Measurements from ENCODE around the gene NSA2.
"Not testable (repeated sequence)": the region's sequence is repeated elsewhere in the genome, so short reads cannot be mapped to it uniquely, and the experiment has no call there.

Gene NSA2

DNA sequence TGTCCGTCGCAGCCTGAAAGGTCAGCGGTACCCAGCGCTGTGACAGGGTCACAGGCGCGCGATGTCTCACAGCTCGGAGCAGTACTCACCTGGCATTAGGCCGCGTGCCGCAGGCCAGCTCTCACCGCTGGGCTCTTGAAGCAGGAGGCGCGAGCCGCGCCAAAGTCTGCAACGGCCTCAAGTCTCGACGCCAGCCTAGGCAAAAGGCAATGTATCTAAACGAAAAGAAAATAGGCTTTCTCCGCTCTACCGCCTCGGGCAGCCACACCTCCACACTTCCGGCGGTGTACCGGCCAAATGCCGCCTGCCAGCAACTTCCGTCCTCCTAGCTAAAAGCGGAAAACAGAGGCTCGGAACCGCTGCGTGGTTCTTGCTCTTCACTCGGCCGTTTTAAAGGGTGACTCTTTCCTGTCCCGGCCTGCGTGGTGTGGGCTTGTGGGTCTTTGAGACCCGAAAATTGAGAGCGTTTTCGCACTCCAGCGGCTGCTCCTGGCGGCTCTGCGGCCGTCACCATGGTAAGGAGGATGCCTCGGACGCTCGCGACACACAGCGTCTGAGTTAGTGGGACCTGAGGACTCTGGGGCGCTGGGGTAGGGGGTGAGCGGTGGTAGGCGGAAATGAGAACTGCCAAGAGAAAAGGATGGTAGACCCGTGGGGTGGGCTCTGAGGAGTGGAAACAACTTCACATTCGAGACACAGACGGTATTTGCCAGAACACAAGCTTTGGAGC, at the start of gene NSA2, which contains the start of gene GFM2:
Gene NSA2, plus strand, starts transcription at position 401 of the 730 bp plus-strand sequence. Its CDS starts 112 bp downstream, at position 513.
Gene GFM2, minus strand, starts transcription at position 269 of the 730 bp plus-strand sequence. CDS start 3,375 bp downstream, outside the sequence.
- DNase-seq, result peak; percentile 92

- no peak for DNase-seq
These were observed 49.5 kb upstream of the NSA2 start for GRCh38 chr5:74717596-74717995.

DNA sequence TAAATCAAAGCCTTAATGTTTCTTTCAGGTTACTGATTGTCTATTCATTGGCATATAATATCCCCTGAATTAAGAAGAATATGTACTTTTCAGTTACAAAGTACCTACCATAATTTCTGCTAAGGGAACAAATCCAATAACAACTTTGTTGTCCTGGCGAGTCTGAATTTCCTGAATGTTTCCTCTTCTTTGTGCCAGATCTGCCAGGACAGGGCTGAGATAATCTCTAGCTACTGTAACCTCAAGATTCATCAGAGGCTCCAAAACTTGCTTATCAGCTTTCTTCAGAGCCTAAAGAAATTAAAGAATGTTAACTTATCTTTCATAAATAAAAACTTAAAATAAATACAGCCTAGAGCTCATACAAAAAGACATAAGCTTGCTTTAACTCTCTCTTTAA, 44.8 kb upstream of the NSA2 start:
- no peak for DNase-seq

- DNase-seq, result no peak
These were observed 41.7 kb upstream of the NSA2 start for GRCh38 chr5:74725331-74725730.

- no peak for DNase-seq
These were observed 30.3 kb upstream of the NSA2 start for GRCh38 chr5:74736759-74737158.

DNA sequence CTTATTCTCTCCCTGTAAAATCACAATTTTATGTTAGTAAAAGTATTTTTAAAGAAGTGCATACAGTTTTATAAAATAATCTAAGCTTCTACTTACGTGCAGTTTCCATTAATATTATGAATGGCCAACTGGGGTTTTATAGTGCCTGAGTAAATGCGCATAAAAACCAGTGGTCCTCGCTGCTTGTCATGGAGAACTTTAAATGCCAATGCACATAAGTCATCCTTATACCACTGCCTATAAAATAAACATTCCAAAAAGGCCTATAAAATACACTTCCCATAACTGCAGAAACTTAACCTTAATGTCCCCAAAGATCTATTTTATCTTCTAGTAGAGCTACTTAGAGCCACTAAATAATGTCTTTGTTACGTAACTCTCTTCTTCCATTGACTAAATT, 28.6 kb upstream of the NSA2 start:
- no peak for DNase-seq

GRCh38 chr5:74748742-74749141, 18.3 kb upstream of the NSA2 start:
- DNase-seq, result not testable (repeated sequence)

DNA sequence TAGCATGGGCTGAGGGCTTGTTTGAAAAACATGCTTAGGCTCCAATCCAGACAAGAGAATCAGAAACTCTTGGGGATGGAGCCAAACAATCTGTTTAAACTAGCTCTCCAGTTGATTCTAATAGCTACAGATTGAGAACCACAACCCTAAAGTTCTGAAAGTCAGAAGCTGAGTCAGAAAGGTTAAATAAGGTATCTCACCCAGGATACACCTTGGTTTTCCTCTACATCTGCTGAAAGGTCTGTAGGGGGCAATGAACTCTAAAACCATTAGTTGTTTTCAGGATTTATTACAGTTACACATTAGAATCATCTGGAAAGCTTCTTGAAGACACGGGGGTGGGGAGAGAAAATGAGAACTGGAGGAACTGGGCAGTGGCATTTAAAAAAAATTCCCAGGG, 5.8 kb upstream of the NSA2 start:
- no peak for DNase-seq

DNA sequence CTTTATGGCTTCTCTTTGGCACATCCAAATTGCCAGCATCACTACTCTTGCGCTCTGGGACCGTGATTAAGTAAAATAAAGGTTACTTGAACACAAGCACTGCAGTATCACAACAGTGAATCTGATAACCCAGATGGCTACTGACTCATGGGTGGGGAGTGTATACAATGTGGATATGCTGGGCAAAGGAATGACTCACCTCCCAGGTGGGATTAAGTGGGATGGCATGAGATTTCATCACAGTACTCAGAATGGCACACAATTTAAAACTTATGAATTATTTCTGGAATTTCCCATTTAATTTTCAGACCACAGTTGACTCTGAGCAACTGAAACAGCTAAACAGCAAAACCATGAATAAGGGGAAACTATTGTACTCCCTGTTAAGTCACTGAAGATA, 4.5 kb upstream of the NSA2 start:
- no peak for DNase-seq

- no peak for DNase-seq
These were observed 3.5 kb upstream of the NSA2 start for GRCh38 chr5:74763504-74763903.

DNA sequence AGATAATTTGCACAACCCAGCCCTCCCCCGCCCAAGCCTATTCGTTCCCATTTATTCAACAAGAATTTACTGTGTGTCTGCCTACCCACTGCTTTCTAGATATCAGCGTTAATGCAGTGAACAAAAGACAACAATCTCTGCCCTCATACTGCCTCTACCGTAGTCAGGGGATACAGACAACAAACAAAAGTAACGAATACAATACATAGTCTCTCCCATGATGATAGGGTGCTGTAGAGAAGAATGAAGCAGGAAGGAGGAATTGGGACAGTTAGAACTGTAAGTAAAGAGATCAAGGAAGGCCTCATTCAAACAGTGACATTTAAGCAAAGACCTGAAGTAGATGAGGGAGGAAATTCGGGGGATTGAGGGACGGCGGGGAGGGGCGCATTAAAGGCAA, 1.8 kb upstream of the NSA2 start:
- DNase-seq, result no peak

- DNase-seq, result no peak
These were observed 1.1 kb upstream of the NSA2 start for GRCh38 chr5:74765929-74766328.

- DNase-seq, result no peak
These were observed 616 bp upstream of the NSA2 start for GRCh38 chr5:74766418-74766848.

- DNase-seq, result no peak
These were observed 497 bp downstream of the NSA2 start for GRCh38 chr5:74767579-74767913.

DNA sequence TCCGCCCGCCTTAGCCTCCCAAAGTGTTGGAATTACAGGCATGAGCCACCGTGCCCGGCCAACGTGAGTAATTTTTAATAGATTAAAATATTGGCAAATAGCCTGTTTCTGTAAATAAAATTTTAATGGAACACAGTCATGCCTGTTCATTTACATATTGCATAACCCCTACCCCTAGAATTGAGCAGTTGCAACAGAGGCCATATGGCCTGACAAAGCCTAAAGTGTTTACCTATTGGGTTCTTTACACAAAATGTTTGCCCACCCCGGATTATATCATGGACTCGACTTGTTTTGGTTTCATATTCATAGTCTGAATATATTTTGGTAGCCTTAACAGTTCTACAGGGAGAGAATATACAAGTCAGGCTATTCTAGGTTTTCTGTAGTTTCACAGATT, 5.3 kb downstream of the NSA2 start:
- DNase-seq, result no peak

GRCh38 chr5:74778609-74779008, 11.6 kb downstream of the NSA2 start:
- no peak for DNase-seq

- no peak for DNase-seq
These were observed 19.8 kb downstream of the NSA2 start for GRCh38 chr5:74786851-74787250.

GRCh38 chr5:74787424-74787823, 20.4 kb downstream of the NSA2 start:
- DNase-seq, result no peak

- DNase-seq, result not testable (repeated sequence)
These were observed 24.6 kb downstream of the NSA2 start for GRCh38 chr5:74791669-74792068.

GRCh38 chr5:74798977-74799911, 32.2 kb downstream of the NSA2 start:
- DNase-seq, result no peak

- DNase-seq, result no peak
These were observed 34.1 kb downstream of the NSA2 start for GRCh38 chr5:74801197-74801596.

GRCh38 chr5:74801941-74802340, 34.9 kb downstream of the NSA2 start:
- no peak for DNase-seq

- DNase-seq, result no peak
These were observed 43.9 kb downstream of the NSA2 start for GRCh38 chr5:74810915-74811314.

DNA sequence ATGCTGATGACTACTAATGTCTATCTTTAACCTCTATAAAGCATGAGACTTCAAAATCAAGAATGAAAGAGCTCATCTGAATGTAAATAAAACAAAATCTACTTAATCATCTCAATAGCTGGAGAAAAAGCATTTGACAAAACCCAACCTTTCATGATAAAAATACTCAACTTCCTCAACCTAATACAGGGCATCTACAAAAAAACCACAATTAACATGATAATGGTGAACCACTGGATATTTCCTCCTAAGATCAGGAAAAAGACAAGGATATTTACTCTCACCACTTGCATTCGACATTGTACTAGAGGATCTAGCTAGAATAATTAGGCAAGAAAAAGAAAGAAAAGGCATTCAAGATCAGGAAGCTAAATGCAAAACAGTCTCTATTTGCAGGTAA, 49.8 kb downstream of the NSA2 start:
- no peak for DNase-seq
